ENCODE data around the gene MTOR.
"Not testable (repeated sequence)": the region's sequence is repeated elsewhere in the genome, so short reads cannot be mapped to it uniquely, and the experiment has no call there.

The MTOR gene

GRCh38 chr1:11262171-11263049 lies at the start of gene MTOR:
TSS of gene MTOR (minus strand) at chr1:11262551. CDS start at chr1:11259409, 3,142 bp downstream.
- peak; percentile 99 for DNase-seq (ENCODE audit: low read depth)
- H3K4me3 ChIP-seq (ENCODE audit: low read depth, low read length), result peak within 1 kb of the TSS; percentile 99

GRCh38 chr1:11309385-11309784 lies 47.0 kb upstream of the MTOR start:
- H3K4me3 ChIP-seq (ENCODE audit: low read depth, low read length), result no peak overlapping the region
- DNase-seq (ENCODE audit: low read depth), result no peak

GRCh38 chr1:11308699-11309224 lies 46.4 kb upstream of the MTOR start:
- no peak for DNase-seq (ENCODE audit: low read depth)
- H3K4me3 ChIP-seq (ENCODE audit: low read depth, low read length), result no peak overlapping the region

- no peak for DNase-seq (ENCODE audit: low read depth)
- H3K4me3 ChIP-seq (ENCODE audit: low read depth, low read length), result no peak overlapping the region
These were observed 45.5 kb upstream of the MTOR start for GRCh38 chr1:11307852-11308251.

- not testable (repeated sequence) for DNase-seq (ENCODE audit: low read depth)
These were observed 43.2 kb upstream of the MTOR start for GRCh38 chr1:11305516-11305915.

GRCh38 chr1:11302366-11302765 lies 40.0 kb upstream of the MTOR start:
- DNase-seq (ENCODE audit: low read depth), result no peak
- H3K4me3 ChIP-seq (ENCODE audit: low read depth, low read length), result no peak overlapping the region

More at GRCh38 chr1:11305516-11305915, 43.2 kb upstream of the MTOR start:
- H3K4me3 ChIP-seq (ENCODE audit: low read depth, low read length), result not testable (repeated sequence)

GRCh38 chr1:11301601-11302000 lies 39.2 kb upstream of the MTOR start:
- no peak for DNase-seq (ENCODE audit: low read depth)
- H3K4me3 ChIP-seq (ENCODE audit: low read depth, low read length), result no peak overlapping the region

- DNase-seq (ENCODE audit: low read depth), result no peak
- H3K4me3 ChIP-seq (ENCODE audit: low read depth, low read length), result no peak overlapping the region
These were observed 36.8 kb upstream of the MTOR start for GRCh38 chr1:11299225-11299574.

- H3K4me3 ChIP-seq (ENCODE audit: low read depth, low read length), result no peak overlapping the region
- DNase-seq (ENCODE audit: low read depth), result no peak
These were observed 36.3 kb upstream of the MTOR start for GRCh38 chr1:11298390-11299224.

GRCh38 chr1:11297774-11298173 lies 35.4 kb upstream of the MTOR start:
- DNase-seq (ENCODE audit: low read depth); H3K4me3 ChIP-seq (ENCODE audit: low read depth, low read length): not testable (repeated sequence)

- H3K4me3 ChIP-seq (ENCODE audit: low read depth, low read length), result no peak overlapping the region
- no peak for DNase-seq (ENCODE audit: low read depth)
These were observed 33.6 kb upstream of the MTOR start for GRCh38 chr1:11295905-11296304.

GRCh38 chr1:11294951-11295350 lies 32.6 kb upstream of the MTOR start:
- no peak for DNase-seq (ENCODE audit: low read depth)
- no peak overlapping the region for H3K4me3 ChIP-seq (ENCODE audit: low read depth, low read length)

- DNase-seq (ENCODE audit: low read depth), result no peak
- no peak overlapping the region for H3K4me3 ChIP-seq (ENCODE audit: low read depth, low read length)
These were observed 31.5 kb upstream of the MTOR start for GRCh38 chr1:11293856-11294255.

- no peak overlapping the region for H3K4me3 ChIP-seq (ENCODE audit: low read depth, low read length)
- no peak for DNase-seq (ENCODE audit: low read depth)
These were observed 28.7 kb upstream of the MTOR start for GRCh38 chr1:11291049-11291448.

GRCh38 chr1:11289064-11289463 lies 26.7 kb upstream of the MTOR start:
- DNase-seq (ENCODE audit: low read depth), result peak; percentile 24
- H3K4me3 ChIP-seq (ENCODE audit: low read depth, low read length), result no peak overlapping the region

GRCh38 chr1:11286735-11287410 lies 24.5 kb upstream of the MTOR start:
- peak; percentile 87 for DNase-seq (ENCODE audit: low read depth)
- H3K4me3 ChIP-seq (ENCODE audit: low read depth, low read length), result no peak overlapping the region

GRCh38 chr1:11285883-11286734 lies 23.8 kb upstream of the MTOR start:
- no peak for DNase-seq (ENCODE audit: low read depth)
- H3K4me3 ChIP-seq (ENCODE audit: low read depth, low read length), result no peak overlapping the region

GRCh38 chr1:11284784-11285183 lies 22.4 kb upstream of the MTOR start:
- DNase-seq (ENCODE audit: low read depth), result no peak

GRCh38 chr1:11283151-11283550 lies 20.8 kb upstream of the MTOR start:
- DNase-seq (ENCODE audit: low read depth), result no peak
- H3K4me3 ChIP-seq (ENCODE audit: low read depth, low read length), result no peak overlapping the region

More at GRCh38 chr1:11284784-11285183, 22.4 kb upstream of the MTOR start:
- H3K4me3 ChIP-seq (ENCODE audit: low read depth, low read length), result no peak overlapping the region
